Cerebellar nuclear complex (tissue), 1 donor: ENCODE results near the gene SMDT1.

Source experiments
- DNase-seq, 2 experiments: peaks; one replicate each; lab custom pipeline; 2025; lab: John Stamatoyannopoulos, UW

SMDT1 gene

GRCh38 chr22:42079319-42080251 is at the start of gene SMDT1:
SMDT1 (plus strand) TSS chr22:42079700; CDS start chr22:42079769, 69 bp downstream.
- DNase-seq, result peak; percentile 91 to 93

- no peak for DNase-seq
Observed at GRCh38 chr22:42033263-42034181, 46.0 kb upstream of the SMDT1 start.

- no peak for DNase-seq
Observed at GRCh38 chr22:42035256-42035655, 44.2 kb upstream of the SMDT1 start.

- no peak for DNase-seq
Observed at GRCh38 chr22:42039271-42039670, 40.2 kb upstream of the SMDT1 start.

- DNase-seq, result no peak
Observed at GRCh38 chr22:42041784-42042183, 37.7 kb upstream of the SMDT1 start.

- DNase-seq, result no peak
Observed at GRCh38 chr22:42050641-42051180, 28.8 kb upstream of the SMDT1 start.

GRCh38 chr22:42052765-42053164 is 26.7 kb upstream of the SMDT1 start:
- DNase-seq, result no peak

- no peak for DNase-seq
Observed at GRCh38 chr22:42056757-42057511, 22.6 kb upstream of the SMDT1 start.

- DNase-seq, result no peak
Observed at GRCh38 chr22:42060489-42060888, 19.0 kb upstream of the SMDT1 start.

- DNase-seq, result no peak
Observed at GRCh38 chr22:42061041-42061440, 18.5 kb upstream of the SMDT1 start.

- no peak for DNase-seq
Observed at GRCh38 chr22:42062506-42063170, 16.9 kb upstream of the SMDT1 start.

- no peak for DNase-seq
Observed at GRCh38 chr22:42064629-42065028, 14.9 kb upstream of the SMDT1 start.

- DNase-seq, result no peak
Observed at GRCh38 chr22:42065438-42066125, 13.9 kb upstream of the SMDT1 start.

- DNase-seq, result no peak
Observed at GRCh38 chr22:42066126-42066761, 13.3 kb upstream of the SMDT1 start.

- no peak for DNase-seq
Observed at GRCh38 chr22:42066937-42067336, 12.6 kb upstream of the SMDT1 start.

- no peak for DNase-seq
Observed at GRCh38 chr22:42067671-42068251, 11.7 kb upstream of the SMDT1 start.

GRCh38 chr22:42068291-42068690 is 11.2 kb upstream of the SMDT1 start:
- DNase-seq, result no peak

- no peak for DNase-seq
Observed at GRCh38 chr22:42069801-42070516, 9.5 kb upstream of the SMDT1 start.
